ENCODE results near the gene METTL16. TPM values are rescaled to one million over a fixed set of nuclear protein-coding genes. Genes with fewer than 3 reads are reported as not detected.

Gene METTL16
- total RNA-seq, 1 donor from 2014 or later: 61.1 TPM

GRCh38 chr17:2388683-2389055 is 123.0 kb downstream of the METTL16 start:
- H3K27me3 Mint-ChIP-seq: no peaks in the 10 kb centered on the region
- DNase-seq: no peak
- intact Hi-C loops (cut with micrococcal nuclease): no loop called here
- H3K4me3 Mint-ChIP-seq: peak overlapping the region; percentile 19
- no peaks in the 10 kb centered on the region for H3K9me3 Mint-ChIP-seq
- peaks cover 28% of the 10 kb centered on the region for H3K4me1 Mint-ChIP-seq
- H3K36me3 Mint-ChIP-seq (ENCODE audit: low read depth): peaks cover 28% of the 10 kb centered on the region
- peak overlapping the region; percentile 68 for H3K27ac Mint-ChIP-seq

DNA sequence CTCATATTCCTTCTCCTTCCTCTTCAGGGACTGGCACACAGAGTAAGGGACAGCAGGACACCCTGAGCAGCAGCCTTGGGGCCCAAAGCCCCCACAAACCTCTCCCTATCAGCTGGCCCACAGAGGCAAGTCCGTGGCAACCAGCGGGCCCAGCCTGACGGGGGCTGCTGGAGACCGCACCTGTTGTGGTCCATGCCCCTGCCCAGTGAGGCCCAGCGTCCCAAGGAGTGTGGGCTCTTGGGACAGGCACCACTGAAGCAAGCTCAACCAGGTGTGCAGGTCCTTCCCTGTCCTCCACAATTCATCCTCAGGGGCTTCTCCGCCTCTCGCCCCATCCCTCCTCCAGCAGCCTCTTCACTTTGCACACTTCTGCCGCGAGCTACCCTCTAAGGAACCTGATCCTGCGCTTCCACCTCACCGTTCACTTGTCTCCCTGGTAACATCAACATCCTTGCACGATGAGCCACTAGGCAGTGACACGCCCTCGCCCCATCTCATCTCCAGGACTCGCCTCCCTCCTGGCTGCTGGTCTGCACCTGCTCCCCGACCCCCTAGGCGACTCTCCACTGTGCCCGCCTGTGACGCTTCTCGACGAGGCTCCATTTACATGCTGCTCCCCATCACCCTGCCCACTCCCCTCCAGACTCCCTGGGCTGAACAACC is 123.5 kb downstream of the METTL16 start:
- Mint-ChIP-seq H3K9me3 (no peaks in the 10 kb centered on the region), H3K4me3 (no peak overlapping the region), H3K36me3 (ENCODE audit: low read depth) (peaks cover 26% of the 10 kb centered on the region), H3K4me1 (peaks cover 28% of the 10 kb centered on the region), H3K27me3 (no peaks in the 10 kb centered on the region), H3K27ac (no peak overlapping the region)
- DNase-seq: no peak
- intact Hi-C loops (cut with micrococcal nuclease): no loop called here

GRCh38 chr17:2387086-2388019 is 124.3 kb downstream of the METTL16 start:
- H3K36me3 Mint-ChIP-seq (ENCODE audit: low read depth): peaks cover 26% of the 10 kb centered on the region
- H3K27ac Mint-ChIP-seq: no peak overlapping the region
- no peak for DNase-seq
- intact Hi-C loops (cut with micrococcal nuclease): no loop called here
- no peak overlapping the region for H3K4me3 Mint-ChIP-seq
- H3K27me3 Mint-ChIP-seq: no peaks in the 10 kb centered on the region
- no peaks in the 10 kb centered on the region for H3K9me3 Mint-ChIP-seq
- peaks cover 30% of the 10 kb centered on the region for H3K4me1 Mint-ChIP-seq

GRCh38 chr17:2386400-2387085 is 125.1 kb downstream of the METTL16 start:
- DNase-seq: no peak
- intact Hi-C loops (cut with micrococcal nuclease): no loop called here
- Mint-ChIP-seq H3K27me3 (no peaks in the 10 kb centered on the region), H3K9me3 (no peaks in the 10 kb centered on the region), H3K36me3 (ENCODE audit: low read depth) (peaks cover 20% of the 10 kb centered on the region), H3K4me1 (peaks cover 22% of the 10 kb centered on the region), H3K4me3 (no peak overlapping the region), H3K27ac (no peak overlapping the region)

DNA sequence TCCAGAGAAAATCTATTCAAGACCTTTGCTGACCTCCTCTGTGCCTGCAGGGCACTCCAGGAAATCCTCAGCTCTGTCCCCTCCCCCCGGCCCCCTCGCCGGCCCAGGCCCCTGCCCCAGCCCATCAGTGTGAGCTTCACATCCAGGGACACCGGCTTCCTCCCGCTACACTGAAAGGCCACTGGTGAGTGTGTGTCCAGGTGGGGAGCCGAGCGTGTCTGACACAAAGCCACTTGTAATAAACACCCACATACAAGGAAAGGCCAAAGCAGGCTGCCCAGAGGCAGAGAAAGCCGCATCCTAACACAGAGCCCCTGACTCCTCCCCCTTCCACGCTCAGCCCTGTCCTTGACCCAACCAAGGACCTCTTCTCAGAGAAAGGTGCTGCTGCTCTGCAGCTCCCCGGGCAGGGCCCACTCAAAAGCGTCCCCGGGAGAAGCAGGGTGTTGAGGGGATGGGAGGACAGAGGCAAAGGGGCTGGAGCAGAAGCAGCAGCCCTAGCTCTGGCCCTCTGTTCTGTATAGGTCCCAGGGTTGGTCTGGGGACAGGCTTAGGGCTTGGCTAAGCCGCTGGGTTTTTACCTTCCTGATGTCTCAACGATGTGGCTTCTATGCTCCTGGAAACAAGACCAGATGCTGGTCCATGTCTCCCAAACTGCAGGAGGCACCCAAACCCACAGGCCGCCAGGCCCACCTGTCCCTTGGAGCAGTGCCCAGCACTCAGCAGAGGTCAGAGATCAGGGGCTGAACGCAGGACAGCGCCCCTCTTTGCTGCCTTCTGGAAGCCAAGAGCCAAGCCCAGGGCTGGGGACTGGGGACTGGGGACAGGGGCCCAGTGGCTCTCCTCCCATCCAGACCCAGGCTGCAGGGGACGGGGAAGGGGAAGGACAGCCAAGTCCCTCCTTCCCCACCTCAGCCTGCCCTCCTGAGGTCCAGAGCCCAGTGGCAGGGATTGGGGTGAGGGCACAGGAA is 126.2 kb downstream of the METTL16 start:
- H3K36me3 Mint-ChIP-seq (ENCODE audit: low read depth): peaks cover 18% of the 10 kb centered on the region
- H3K9me3 Mint-ChIP-seq: no peaks in the 10 kb centered on the region
- H3K27ac Mint-ChIP-seq: no peak overlapping the region
- peaks cover 16% of the 10 kb centered on the region for H3K4me1 Mint-ChIP-seq
- no peak for DNase-seq
- no peak overlapping the region for H3K4me3 Mint-ChIP-seq
- H3K27me3 Mint-ChIP-seq: no peaks in the 10 kb centered on the region
- intact Hi-C loops (cut with micrococcal nuclease): no loop called here

- Mint-ChIP-seq H3K27me3 (no peaks in the 10 kb centered on the region), H3K9me3 (no peaks in the 10 kb centered on the region), H3K27ac (no peak overlapping the region), H3K4me3 (no peak overlapping the region), H3K36me3 (ENCODE audit: low read depth) (peaks cover 17% of the 10 kb centered on the region), H3K4me1 (peaks cover 13% of the 10 kb centered on the region)
- intact Hi-C loops (cut with micrococcal nuclease): no loop called here
- no peak for DNase-seq
Observed at GRCh38 chr17:2384439-2385127, 127.1 kb downstream of the METTL16 start.

GRCh38 chr17:2383628-2384167 is 128.0 kb downstream of the METTL16 start:
- intact Hi-C loops (cut with micrococcal nuclease): no loop called here
- H3K36me3 Mint-ChIP-seq (ENCODE audit: low read depth): peaks cover 16% of the 10 kb centered on the region
- no peak overlapping the region for H3K27ac Mint-ChIP-seq
- H3K4me3 Mint-ChIP-seq: no peak overlapping the region
- H3K27me3 Mint-ChIP-seq: no peaks in the 10 kb centered on the region
- no peaks in the 10 kb centered on the region for H3K9me3 Mint-ChIP-seq
- peaks cover 9% of the 10 kb centered on the region for H3K4me1 Mint-ChIP-seq
- DNase-seq: no peak

- Mint-ChIP-seq H3K36me3 (ENCODE audit: low read depth) (peaks cover 9% of the 10 kb centered on the region), H3K27me3 (no peaks in the 10 kb centered on the region), H3K27ac (peak overlapping the region; percentile 48), H3K4me1 (peaks cover 3% of the 10 kb centered on the region), H3K9me3 (no peaks in the 10 kb centered on the region), H3K4me3 (no peak overlapping the region)
- no peak for DNase-seq
- intact Hi-C loops (cut with micrococcal nuclease): no loop called here
Observed at GRCh38 chr17:2380950-2381649, 130.6 kb downstream of the METTL16 start.

- Mint-ChIP-seq H3K4me3 (no peak overlapping the region), H3K4me1 (peaks cover 3% of the 10 kb centered on the region), H3K27me3 (no peaks in the 10 kb centered on the region), H3K9me3 (no peaks in the 10 kb centered on the region), H3K36me3 (ENCODE audit: low read depth) (peaks cover 11% of the 10 kb centered on the region), H3K27ac (no peak overlapping the region)
- DNase-seq: no peak
- intact Hi-C loops (cut with micrococcal nuclease): no loop called here
Observed at GRCh38 chr17:2380226-2380922, 131.3 kb downstream of the METTL16 start.

DNA sequence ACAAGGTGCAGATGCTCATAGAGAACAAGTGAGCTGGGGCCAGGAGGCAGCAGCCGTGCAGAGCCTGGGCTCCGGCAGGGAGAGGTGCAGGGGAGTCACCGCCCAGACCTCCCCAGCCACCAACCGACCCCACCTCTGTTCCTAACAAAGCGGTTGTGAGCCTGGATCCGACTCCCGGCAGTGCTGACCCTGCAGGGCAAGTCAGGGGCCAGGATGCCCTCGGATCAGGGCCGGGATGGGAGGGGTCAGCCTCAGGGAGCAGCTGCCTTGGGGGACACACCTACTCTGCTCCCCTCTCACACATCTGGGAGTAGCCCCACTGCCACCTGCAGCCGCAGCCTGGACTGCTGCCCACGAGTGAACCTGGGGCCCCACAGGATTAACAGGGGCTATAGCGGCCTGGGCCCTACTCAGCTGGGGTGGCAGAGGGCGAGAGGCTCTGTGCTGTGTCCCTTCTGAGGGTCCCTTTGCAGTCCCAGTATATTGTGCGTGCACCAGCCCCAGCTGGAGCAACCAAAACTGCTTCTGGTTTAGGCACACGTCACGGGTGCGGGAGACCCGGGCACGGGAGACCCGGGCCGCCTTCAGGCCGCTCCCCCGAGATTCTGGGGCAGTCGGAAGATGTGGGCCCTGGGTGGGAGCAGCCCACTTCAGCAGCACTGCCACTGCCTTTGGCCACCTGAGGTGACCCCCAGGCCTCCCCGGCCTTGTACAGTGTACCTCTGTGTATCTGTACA is 132.0 kb downstream of the METTL16 start:
- Mint-ChIP-seq H3K4me1 (peaks cover 3% of the 10 kb centered on the region), H3K27ac (no peak overlapping the region), H3K36me3 (ENCODE audit: low read depth) (peaks cover 11% of the 10 kb centered on the region), H3K9me3 (no peaks in the 10 kb centered on the region), H3K4me3 (no peak overlapping the region), H3K27me3 (no peaks in the 10 kb centered on the region)
- no peak for DNase-seq
- intact Hi-C loops (cut with micrococcal nuclease): no loop called here

GRCh38 chr17:2378905-2379304 is 132.8 kb downstream of the METTL16 start:
- intact Hi-C loops (cut with micrococcal nuclease): no loop called here
- H3K9me3 Mint-ChIP-seq: no peaks in the 10 kb centered on the region

More at GRCh38 chr17:2378905-2379304, 132.8 kb downstream of the METTL16 start:
- Mint-ChIP-seq H3K27me3 (no peaks in the 10 kb centered on the region), H3K4me3 (no peak overlapping the region), H3K4me1 (peaks cover 3% of the 10 kb centered on the region), H3K36me3 (ENCODE audit: low read depth) (peaks cover 11% of the 10 kb centered on the region), H3K27ac (no peak overlapping the region)
- DNase-seq: no peak

All from activated CD4-positive, alpha-beta T cell treated with anti-CD3 and anti-CD28 coated beads, Interleukin-2, amount 10 ng/mL, durations not matched to agents 24 days and 14 days (primary cell).